ENCODE results near the gene BTG2.

Gene BTG2

DNA sequence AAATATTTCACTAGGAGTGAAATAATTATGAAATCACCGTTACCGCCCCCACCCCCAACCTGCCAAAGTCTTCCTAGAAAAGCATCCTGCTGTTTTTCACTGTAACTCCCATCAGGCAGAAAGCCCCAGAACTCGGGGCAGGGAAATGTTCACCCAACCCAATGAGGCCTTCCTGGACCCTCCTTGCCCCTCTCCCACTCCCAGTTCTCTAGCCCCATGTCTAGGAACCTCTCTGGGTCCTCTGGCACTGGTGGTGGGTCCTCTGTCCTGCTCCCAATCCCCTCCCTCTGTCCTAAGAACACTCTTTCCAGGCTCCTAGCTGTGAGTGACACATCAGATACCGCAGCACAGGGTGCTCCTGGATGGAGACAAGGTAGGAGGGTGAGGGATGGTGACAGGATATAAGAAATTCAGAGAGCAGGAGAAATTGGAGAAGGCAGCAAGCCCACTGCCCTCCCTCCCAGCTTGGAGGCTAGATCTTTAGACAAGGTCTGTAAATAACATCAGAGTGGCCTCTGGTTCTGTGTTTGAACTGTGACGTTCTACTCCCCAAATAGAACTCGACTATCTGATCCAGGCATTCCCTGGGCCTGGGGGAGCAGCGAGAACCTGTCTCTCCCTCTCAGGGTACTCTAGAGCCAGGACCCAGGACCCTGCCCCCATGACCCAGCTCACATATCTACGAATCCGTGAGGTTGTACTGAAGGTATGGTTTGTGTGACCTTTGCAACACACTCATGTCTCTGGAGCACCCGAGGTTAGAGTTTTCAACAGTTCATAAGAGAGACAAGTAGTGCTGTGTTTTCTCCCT is 23.3 kb upstream of the BTG2 start:
- H3K27ac ChIP-seq, result no peak overlapping the region
- DNase-seq (ENCODE audit: low spot score), result no peak
- TF ChIP-seq, protein P1, sequence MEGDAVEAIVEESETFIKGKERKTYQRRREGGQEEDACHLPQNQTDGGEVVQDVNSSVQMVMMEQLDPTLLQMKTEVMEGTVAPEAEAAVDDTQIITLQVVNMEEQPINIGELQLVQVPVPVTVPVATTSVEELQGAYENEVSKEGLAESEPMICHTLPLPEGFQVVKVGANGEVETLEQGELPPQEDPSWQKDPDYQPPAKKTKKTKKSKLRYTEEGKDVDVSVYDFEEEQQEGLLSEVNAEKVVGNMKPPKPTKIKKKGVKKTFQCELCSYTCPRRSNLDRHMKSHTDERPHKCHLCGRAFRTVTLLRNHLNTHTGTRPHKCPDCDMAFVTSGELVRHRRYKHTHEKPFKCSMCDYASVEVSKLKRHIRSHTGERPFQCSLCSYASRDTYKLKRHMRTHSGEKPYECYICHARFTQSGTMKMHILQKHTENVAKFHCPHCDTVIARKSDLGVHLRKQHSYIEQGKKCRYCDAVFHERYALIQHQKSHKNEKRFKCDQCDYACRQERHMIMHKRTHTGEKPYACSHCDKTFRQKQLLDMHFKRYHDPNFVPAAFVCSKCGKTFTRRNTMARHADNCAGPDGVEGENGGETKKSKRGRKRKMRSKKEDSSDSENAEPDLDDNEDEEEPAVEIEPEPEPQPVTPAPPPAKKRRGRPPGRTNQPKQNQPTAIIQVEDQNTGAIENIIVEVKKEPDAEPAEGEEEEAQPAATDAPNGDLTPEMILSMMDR (conservative IDR thresholded peaks at IDR 0.05; ENCODE audit: low read depth), result no peak
- ChIA-PET CTCF (interaction anchor here (0.8 to 4.2 kb wide), 5 partner anchors 9 to 58 kb away, joined by 3 to 23 read pairs (median 6); no protein-coding TSS in a partner anchor), POLR2A (ENCODE audit: low non-redundant PET) (no interaction called here)

DNA sequence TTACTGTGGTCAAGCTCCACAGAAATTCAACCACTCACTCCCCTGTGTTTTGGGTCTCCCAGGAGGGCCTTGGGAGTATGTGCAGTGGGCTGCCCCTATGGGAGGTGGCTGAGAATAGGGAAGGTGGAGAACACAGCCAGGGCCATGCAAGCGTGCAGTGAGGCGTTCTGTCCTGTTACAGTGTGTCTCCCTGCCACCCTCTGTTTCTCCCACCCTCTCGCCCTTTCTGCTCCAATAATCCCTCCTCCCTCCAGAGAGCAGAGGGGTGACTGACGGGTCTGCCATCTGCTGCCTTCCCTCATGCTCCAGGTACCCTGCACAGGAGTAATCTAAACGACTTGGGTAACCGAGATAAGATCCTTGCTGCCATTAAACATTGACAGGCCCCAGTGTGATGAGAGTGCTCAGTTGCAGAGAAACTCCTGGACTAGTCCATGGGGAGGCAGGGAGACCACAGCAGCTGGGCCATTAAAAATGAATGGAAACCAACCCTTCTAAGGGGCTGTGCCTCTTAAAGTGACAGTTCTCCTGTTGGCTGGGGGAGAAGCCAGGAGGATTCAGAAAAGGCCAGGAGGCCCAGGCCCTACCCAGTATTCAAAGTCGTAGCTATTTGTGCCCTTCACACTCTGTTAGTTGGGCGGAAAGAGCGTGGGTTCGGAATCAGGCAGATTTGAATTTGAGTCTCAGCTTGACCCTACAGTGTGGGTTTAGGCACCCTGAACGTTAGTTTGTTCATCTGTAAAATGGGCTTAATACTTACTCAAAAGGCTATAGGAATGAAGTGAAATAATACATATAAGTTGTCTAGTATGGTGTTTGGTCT is 22.4 kb upstream of the BTG2 start:
- TF ChIP-seq, protein P1 (conservative IDR thresholded peaks at IDR 0.05; ENCODE audit: low read depth), result no peak
- ChIA-PET POLR2A (ENCODE audit: low non-redundant PET) (no interaction called here), CTCF (interaction anchor here (1.1 to 4.2 kb wide), 5 partner anchors 9 to 44 kb away, joined by 4 to 23 read pairs (median 10); no protein-coding TSS in a partner anchor)
- DNase-seq (ENCODE audit: low spot score), result no peak
- H3K27ac ChIP-seq, result no peak overlapping the region

DNA sequence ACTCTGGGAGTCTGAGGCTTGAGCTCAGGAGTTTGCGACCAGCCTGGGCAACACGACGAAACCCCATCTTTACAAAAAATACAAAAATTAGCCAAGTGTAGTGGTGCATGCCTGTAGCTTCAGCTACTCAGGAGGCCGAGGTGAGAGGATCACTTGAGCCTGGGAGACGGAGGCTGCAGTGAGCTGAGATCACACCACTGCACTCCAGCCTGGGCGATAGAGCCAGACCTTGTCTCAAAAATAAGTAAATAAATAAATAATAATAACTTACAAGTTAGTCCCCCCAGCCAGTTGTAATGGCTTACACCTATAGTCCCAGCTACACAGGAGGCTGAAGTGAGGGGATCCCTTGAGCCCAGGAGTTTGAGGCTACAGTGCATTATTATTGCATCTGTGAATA is 21.7 kb upstream of the BTG2 start:
- DNase-seq (ENCODE audit: low spot score), result no peak
- CTCF ChIA-PET, result interaction anchor here (0.5 to 4.2 kb wide), 6 partner anchors 9 to 60 kb away, joined by 3 to 23 read pairs (median 4); no protein-coding TSS in a partner anchor
- TF ChIP-seq, protein P1 (conservative IDR thresholded peaks at IDR 0.05; ENCODE audit: low read depth), result no peak
- POLR2A ChIA-PET (ENCODE audit: low non-redundant PET), result no interaction called here
- no peak overlapping the region for H3K27ac ChIP-seq

DNA sequence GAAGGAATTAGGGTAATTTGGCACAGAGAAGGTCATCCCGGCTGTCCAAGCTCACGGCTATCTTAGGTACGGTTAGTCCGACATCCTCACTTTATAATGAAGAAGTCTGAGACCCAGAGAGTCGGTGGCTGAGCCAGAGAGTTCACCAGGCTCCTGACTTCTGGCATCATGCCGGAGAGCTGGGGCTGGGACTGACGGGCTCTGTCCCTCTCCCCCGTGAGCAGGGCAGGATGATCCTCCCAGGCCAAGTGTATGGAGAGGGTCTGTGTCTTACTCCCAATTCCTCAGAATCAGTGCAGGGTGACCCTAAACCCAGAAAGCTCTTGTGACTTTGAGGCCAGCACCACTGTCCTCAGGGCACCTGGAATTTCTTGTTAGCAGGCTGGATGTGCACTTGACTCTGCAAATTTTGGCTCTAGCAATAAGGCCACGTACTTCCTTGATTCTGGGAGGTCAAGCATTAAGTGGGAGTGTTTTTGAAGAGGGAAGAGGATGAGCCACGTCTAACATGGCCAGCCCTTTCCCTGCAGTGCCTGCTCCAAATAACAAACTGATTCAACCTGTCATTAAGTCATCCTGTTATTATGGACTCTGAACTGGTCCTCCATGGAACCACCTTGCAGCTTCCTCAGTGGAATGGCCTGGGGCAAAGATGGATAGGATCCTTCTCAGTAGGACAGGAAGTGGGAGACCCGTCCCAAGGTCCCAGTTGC is 20.8 kb upstream of the BTG2 start:
- H3K27ac ChIP-seq, result no peak overlapping the region
- ChIA-PET POLR2A (ENCODE audit: low non-redundant PET) (interaction anchor here (0.6 kb wide), 1 partner anchor 24 kb away, joined by 3 read pairs; no protein-coding TSS in a partner anchor), CTCF (interaction anchor here (0.5 to 4.2 kb wide), 6 partner anchors 12 to 421 kb away, joined by 3 to 23 read pairs (median 4); no protein-coding TSS in a partner anchor)
- DNase-seq (ENCODE audit: low spot score), result no peak
- TF ChIP-seq, protein P1 (conservative IDR thresholded peaks at IDR 0.05; ENCODE audit: low read depth), result no peak

DNA sequence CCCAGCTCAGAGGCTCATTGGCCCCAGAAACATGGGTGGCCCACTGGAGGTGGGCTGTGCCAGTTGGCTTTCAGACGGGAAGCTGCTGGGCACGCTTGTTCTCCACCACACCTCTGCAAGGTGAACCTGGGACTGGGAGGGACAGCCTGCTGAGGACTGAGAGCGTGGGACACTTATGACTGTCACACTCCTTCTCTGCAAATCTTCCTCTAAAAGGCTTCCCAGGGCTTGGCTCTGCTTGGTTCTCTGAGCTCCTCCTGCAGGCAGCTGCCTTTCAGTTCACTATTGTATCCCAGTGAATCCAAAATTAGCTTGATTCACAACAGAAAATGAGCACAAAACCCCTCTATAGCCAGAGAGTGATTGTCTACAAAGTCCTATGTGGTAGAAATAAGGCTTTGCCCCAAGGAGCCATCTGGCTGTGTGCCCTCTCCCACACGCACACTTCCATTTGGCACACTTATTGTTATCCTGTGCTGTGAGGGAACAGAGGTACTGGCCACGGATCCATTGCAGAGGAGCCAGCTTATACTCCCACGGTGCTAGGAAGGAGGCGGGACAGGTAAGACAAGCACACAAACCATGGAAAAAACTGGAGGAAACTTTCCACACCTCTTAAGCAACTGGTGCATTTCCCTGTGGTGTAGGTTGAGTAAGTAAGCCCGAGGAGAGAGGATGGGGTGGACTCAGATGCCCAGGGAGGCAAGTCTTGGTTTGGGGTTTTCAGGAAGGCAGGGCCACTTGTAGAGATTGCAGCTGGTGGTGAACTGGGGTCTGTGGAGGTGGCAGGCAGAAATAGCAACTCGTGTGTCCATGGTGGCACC is 18.9 kb upstream of the BTG2 start:
- ChIA-PET CTCF (interaction anchor here (1.0 to 1.5 kb wide), 4 partner anchors 14 to 56 kb away, joined by 3 to 6 read pairs (median 4); no protein-coding TSS in a partner anchor), POLR2A (ENCODE audit: low non-redundant PET) (no interaction called here)
- no peak for DNase-seq (ENCODE audit: low spot score)
- H3K27ac ChIP-seq, result peak overlapping the region; percentile 48
- TF ChIP-seq, protein P1 (conservative IDR thresholded peaks at IDR 0.05; ENCODE audit: low read depth), result no peak

Measured in RWPE1 (cell line).